ENCODE data around the gene STXBP6.

DNA sequence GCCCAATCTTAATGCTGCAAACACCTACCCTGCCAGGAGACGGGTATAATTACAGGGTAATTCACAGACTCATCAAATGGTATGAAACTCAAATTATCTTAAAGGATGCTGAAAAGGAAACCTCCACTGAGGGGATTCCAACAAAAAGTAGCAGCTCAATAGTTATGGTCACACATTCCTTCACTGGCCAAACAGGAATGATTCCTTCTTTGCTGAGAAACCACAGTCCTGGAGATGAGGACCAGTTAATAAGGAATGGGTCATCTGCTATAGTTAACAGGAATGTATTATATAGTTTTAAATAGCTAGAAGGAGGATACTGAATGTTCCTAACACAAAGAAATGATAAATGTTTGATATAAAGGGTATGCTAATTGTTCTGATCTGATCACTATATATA is 136.9 kb downstream of the STXBP6 start:
- TF ChIP-seq, protein P1, sequence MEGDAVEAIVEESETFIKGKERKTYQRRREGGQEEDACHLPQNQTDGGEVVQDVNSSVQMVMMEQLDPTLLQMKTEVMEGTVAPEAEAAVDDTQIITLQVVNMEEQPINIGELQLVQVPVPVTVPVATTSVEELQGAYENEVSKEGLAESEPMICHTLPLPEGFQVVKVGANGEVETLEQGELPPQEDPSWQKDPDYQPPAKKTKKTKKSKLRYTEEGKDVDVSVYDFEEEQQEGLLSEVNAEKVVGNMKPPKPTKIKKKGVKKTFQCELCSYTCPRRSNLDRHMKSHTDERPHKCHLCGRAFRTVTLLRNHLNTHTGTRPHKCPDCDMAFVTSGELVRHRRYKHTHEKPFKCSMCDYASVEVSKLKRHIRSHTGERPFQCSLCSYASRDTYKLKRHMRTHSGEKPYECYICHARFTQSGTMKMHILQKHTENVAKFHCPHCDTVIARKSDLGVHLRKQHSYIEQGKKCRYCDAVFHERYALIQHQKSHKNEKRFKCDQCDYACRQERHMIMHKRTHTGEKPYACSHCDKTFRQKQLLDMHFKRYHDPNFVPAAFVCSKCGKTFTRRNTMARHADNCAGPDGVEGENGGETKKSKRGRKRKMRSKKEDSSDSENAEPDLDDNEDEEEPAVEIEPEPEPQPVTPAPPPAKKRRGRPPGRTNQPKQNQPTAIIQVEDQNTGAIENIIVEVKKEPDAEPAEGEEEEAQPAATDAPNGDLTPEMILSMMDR (IDR thresholded peaks at IDR 0.05; ENCODE audit: poor library complexity, severe bottlenecking) = no peak
- no peak for TF ChIP-seq POLR2AphosphoS5 (IDR thresholded peaks at IDR 0.05)
- TF ChIP-seq MXI1 (conservative IDR thresholded peaks at IDR 0.05; ENCODE audit: poor library complexity, severe bottlenecking) = no peak
- TF ChIP-seq EZH2 (IDR thresholded peaks at IDR 0.05; ENCODE audit: borderline replicate concordance, insufficient read depth, low read length, poor library complexity, severe bottlenecking) = no peak
- TF ChIP-seq, protein P2, sequence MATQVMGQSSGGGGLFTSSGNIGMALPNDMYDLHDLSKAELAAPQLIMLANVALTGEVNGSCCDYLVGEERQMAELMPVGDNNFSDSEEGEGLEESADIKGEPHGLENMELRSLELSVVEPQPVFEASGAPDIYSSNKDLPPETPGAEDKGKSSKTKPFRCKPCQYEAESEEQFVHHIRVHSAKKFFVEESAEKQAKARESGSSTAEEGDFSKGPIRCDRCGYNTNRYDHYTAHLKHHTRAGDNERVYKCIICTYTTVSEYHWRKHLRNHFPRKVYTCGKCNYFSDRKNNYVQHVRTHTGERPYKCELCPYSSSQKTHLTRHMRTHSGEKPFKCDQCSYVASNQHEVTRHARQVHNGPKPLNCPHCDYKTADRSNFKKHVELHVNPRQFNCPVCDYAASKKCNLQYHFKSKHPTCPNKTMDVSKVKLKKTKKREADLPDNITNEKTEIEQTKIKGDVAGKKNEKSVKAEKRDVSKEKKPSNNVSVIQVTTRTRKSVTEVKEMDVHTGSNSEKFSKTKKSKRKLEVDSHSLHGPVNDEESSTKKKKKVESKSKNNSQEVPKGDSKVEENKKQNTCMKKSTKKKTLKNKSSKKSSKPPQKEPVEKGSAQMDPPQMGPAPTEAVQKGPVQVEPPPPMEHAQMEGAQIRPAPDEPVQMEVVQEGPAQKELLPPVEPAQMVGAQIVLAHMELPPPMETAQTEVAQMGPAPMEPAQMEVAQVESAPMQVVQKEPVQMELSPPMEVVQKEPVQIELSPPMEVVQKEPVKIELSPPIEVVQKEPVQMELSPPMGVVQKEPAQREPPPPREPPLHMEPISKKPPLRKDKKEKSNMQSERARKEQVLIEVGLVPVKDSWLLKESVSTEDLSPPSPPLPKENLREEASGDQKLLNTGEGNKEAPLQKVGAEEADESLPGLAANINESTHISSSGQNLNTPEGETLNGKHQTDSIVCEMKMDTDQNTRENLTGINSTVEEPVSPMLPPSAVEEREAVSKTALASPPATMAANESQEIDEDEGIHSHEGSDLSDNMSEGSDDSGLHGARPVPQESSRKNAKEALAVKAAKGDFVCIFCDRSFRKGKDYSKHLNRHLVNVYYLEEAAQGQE (IDR thresholded peaks at IDR 0.05; ENCODE audit: borderline replicate concordance) = no peak
- TF ChIP-seq EP300 (conservative IDR thresholded peaks at IDR 0.05; ENCODE audit: poor library complexity, severe bottlenecking) = no peak

Measured in neural cell (in vitro differentiated cells).